NCI-H1105 (cell line): ENCODE results near the gene WIPF1.
A peak's percentile ranks its signal among the peaks of the same experiment; 100 is the strongest.

Source experiments
- DNase-seq: peaks from one replicate; lab custom pipeline; 2025; lab: John Stamatoyannopoulos, UW

The WIPF1 gene

DNA sequence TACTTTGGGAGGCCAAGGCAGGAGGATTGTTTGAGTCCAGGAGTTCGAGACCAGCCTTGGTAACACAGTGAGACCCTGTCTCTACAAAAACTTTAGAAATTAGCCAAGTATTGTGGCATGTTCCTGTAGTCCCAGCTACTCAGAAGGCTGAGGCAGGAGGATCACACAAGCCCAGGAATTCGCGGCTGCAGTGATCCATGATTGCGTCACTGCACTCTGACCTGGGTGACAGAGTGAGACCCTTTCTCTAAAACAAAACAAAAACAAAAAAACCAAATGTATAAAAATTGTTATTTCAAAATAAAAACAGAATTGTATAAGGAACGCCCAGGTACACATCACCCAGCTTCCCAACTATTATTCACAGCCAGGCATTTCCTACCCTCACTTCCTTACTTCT lies 56.7 kb downstream of the WIPF1 start:
- no peak for DNase-seq

DNA sequence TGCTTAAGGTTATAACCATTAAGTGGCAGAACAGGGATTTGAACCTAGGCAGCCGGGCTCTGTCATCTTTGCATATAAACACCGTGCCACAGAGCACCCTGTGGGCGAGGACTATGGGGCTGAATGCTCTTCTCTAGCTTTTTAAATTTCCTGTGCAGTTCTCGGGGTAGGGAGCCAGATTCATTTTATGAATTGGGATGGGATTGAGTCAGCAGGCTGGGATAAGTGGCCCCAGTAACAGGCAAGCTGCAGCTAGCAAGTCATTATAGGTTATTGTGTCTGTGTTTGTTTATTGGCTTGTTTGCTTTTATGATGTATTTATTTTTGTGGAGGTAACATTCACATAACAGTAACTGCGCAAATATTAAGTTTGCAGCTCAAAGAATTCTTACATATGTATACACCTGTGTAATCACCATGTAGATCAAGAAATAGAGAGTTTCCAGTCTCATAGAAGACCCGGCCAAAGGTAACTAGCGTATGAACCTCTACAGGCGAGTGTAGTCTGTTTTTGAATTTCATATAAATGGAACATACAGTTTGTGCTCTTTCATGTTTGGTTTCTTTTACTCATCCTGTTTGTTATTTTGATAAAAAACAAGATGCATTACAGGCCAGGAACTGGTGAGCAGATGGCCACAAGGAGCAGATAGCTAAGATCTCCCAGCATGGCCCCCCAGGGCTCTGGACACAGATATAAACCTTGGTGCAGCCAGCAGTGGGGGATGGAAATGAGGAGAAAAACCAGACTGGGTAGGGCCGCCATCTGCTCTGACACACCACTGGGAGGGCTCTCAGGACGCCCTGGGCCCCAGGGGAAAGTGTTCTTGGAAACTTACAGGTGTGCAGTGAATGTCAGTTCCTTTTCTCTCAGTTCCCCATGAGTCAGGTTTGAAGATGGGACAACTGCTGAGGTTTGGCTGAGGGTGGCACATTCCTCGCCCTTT lies 61.6 kb downstream of the WIPF1 start:
- DNase-seq: peak; percentile 9

DNA sequence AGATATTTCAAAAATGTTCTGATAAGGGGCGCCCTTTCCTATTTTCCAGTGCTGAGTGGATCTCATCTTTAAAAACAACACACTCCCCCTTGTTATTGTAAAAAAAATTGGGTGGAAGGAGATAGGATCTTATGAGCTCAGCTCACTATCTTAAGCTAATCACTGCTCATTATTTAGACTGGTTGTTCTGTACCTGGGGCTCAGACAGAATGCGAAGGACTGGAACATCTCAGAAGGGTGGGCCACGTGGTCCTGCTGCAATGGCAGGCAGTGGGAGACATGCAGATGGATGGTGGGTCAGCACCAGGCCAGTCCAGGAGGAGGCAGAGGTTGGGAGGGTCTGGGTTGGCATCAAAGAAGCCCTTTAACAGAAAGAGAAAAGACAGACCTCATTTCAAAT lies 62.5 kb downstream of the WIPF1 start:
- no peak for DNase-seq

DNA sequence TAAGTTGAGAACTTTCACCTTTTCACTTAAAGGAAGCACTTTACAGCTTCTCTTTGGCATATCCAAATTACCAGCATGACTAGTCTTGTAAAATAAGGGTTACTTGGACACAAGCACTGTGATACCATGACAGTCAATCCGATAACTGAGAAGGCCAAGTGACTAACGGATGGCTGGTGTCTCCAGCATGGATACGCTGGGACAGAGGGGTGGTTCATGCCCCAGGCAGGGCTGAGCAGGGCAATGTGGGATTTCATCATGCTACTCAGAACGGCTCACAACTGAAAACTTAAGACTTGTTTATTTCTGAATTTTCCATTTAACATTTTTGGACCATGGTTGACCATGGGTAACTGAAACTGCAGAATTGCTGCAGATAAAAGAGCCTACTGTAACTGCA lies 67.7 kb downstream of the WIPF1 start:
- DNase-seq: no peak

DNA sequence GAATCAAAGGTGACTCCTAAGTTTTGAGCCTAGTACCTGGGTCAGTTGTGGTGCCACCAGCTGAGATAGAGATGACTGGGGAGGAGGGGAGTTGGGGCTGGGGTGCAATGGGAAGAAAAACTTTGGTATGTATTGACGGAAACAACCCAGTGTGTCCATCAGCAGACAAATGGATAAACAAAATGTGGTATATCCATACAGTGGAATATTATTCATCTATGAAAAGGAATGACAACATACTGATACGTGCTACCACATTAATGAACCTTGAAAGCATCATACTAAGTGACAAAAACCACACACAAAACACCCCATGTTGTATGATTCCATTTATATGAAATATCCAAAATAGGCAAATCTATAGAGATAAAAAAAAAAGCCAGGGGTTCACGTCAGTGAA lies 69.6 kb downstream of the WIPF1 start:
- no peak for DNase-seq

DNA sequence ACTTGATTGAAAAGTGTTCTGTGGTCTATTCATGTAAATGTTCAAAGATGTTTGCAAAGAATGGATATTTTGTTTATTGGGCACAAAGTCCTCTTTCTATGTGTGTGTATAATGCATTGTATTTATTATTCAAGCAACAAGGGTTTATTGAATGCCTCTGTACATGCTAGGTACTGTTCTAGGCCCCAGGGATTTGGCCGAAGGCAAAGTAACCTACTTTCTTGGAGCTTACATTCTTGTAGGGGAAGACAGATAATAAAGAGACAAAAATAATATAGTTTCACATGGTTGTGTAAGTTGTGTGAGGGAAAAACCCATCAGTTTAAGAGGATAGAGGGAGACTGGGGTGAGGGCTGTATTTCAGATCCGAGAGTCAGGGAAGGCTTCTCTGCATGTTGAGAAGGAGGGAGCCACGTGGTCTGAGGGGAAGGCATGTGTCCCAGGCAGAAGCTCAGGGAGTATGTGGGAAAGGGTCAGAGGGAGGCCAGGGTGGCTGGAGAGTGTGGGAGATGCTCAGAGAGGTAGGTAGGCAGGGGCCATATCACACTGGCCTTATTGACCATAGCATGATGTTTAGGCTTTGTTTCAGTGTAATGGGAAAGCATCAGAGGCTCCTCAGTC lies 70.4 kb downstream of the WIPF1 start:
- DNase-seq: no peak

DNA sequence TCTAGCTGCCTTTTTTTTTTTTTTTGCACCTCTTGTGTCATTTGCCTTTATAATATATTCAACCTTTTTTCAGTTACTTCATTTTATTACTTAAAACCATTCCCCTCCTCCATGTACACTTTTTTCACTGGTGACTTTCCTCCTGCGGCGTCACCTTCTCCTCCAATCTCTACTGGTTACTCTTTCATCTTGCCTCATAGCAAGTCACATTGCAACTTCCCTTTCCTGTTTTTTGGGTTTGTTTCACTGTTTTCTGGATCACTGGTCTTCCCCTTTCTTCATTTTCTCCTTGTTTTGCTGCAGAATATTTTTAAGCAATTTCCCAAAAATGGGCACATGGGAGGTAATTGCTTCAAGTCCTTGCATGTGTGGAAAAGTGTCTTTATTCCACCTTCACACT lies 73.1 kb downstream of the WIPF1 start:
- DNase-seq: no peak

DNA sequence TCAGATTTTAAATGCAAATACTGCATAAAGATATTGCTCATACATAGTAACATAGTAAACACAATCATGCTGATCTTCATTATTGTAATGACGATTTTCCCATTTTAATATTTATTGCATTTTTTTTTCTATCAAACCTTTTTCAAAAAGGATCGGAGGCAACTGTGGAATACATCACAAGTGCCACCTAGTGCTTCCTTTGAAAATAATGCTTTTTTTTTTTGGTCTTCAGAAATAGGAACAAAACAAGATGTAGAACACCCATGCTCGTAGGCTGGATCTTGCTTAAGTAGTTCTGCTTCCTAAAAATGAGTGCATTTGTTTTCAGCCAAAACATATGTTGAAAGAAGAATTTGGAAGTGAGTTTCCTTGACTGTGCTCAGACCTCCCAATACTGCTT lies 75.1 kb downstream of the WIPF1 start:
- no peak for DNase-seq

DNA sequence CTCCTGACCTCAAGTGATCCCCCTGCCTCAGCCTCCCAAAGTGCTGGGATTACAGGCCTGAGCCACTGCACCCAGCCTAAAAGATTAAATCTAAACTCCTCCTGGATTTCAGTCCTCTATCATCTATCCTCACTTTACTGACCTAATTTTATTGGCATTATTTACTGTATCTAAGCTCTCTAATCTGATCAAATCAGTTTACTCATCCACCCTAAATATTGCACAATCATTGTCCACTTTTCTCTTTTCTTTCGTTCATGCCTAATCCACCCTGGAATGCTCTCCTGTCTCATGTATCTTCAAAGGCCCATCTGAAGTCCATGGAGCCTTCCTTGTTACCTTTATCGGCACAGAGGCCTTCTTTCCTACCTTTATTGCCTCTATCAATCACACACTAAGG lies 79.2 kb downstream of the WIPF1 start:
- no peak for DNase-seq

DNA sequence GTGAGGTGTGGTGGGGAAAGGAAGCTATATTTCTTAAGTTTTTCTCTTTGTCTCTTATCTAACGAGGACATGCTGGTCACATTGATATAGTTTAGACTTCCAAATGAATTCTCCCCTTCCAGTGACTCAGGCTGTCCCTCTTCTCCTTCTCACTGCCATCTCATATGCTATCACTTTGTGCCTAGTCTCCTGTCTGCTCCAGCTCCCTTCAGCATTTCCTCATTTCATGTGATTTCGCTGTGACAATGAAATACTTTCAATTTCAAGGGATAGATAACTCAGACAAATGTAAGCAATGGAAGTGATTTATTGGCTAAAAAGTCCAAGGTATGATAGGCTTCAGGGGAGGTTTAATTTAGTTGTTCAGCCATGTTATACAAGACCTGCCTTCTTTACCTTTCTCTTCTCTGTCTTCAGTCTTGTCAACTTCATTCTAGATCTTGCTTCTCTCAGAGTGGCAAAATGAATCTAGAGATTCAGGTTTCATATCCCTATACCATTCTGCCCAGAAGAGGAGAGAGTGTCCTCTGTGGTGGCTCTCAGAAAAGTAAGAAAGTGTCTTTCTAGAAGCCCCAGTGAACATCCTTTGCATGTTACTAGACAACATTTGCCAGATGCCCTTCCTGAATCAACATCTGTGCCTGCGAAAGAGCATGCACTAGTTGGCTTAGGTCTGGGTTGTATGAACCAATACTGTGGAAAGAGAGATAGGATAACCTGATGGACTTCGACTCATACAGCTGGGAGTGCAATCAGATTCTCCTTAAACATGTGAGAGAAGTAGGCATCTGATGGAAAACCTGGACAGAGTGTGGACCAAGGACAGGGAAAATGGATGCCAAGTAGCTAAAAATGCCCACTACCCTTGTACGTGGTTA lies 80.9 kb downstream of the WIPF1 start:
- DNase-seq: no peak

DNA sequence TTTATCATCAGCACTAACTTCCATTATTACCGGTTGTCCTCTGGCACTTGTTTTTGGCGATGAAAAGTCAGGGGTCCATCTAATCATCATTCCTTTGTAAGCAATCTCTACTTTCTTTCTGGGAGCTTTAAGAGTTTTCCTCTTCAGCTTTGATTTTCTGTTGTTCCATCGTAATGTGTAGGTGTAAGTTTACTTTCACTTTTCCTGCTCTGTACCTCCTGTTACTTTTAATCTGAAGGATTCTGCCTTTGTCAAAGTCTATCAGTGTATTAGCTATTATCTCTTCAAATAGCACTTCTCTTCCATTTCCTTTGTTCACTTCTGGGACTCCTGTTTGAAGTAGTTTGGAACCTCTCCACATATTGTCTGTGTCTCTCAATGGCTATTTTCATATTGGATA lies 85.3 kb downstream of the WIPF1 start:
- no peak for DNase-seq

DNA sequence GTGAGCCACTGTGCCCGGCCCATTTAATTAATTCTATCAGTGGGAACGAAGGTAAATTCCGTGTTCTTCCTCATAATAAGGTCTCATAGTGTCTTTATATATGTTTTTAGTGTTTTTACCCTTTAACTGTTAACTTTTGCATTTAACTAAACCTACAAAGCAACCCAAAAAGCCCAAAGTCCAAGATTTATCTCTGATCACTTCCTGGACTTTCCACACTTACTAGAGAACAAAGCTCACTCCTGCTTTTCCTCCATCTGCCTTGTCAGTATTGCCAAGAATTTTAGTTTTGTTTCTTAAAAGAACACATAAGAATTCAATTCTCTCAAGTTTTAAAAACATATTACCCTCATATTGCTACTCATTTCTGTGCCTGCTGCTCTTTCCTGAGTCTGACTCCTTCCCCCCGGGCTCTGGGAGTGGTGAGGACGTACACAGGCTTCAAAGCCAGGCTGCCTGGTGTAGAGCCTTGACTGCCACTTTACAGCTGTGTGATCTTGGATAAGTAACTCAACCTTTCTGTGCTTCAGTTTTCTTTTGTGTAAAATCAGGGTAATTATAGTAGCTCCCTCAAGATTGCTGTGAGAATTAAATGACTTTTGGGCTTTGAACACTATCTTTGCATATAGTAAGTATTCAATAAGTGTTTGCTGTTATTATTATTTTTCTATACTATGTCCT lies 85.9 kb downstream of the WIPF1 start:
- no peak for DNase-seq

DNA sequence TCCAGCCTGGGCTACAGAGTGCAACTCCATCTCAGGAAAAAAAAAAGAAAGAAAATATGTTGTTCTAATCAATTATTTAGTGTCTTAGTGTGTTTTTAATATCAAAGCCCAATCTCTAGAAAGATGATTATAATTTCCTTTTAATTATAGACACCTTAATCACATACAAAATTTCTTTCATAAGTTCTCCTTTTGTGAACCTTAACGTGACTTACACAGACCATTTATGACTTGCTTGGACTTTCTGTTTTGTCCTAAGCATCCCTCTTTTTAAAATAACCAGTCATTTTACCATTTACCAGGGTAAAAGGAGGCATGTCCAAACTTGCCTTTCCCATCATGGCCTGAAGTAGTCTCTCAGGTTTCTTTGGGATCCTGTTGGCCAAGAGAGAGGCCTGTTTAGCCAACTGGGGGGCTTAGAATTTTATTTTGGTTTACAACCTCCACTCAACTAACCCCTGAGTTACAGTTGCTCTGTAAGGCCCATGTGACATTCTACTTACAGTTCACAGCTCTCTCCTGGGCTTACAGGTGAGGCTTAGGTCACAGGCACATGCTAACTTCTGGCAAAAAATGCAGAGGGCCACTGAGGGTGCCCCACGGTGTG lies 86.9 kb downstream of the WIPF1 start:
- DNase-seq: no peak
